ENCODE data around the gene ZDHHC14. TPM values are rescaled to one million over a fixed set of nuclear protein-coding genes. Genes with fewer than 3 reads are reported as not detected.

Gene ZDHHC14
- total RNA-seq, 6 experiments from 2014 or later = 5.2 to 6.7 (median 6.0) TPM

GRCh38 chr6:157505912-157506491, 125.0 kb downstream of the ZDHHC14 start:
- Mint-ChIP-seq H3K4me3 (no peak overlapping the region), H3K36me3 (ENCODE audit: low read depth) (peaks cover 31% of the 10 kb centered on the region), H3K27ac (no peak overlapping the region), H3K27me3 (ENCODE audit: insufficient read depth) (peaks cover 2% of the 10 kb centered on the region; the same call in 1 of the 2 replicates), H3K9me3 (peaks cover 20% of the 10 kb centered on the region), H3K4me1 (ENCODE audit: low read depth) (no peaks in the 10 kb centered on the region)
- no peak for DNase-seq
- no peak for TF ChIP-seq CTCF (IDR thresholded peaks at IDR 0.05)

- Mint-ChIP-seq H3K9me3 (peaks cover 16% of the 10 kb centered on the region), H3K36me3 (ENCODE audit: low read depth) (peaks cover 23% of the 10 kb centered on the region), H3K4me3 (no peak overlapping the region), H3K4me1 (ENCODE audit: low read depth) (peaks cover 12% of the 10 kb centered on the region), H3K27me3 (ENCODE audit: insufficient read depth) (peaks cover 2% of the 10 kb centered on the region; the same call in 1 of the 2 replicates), H3K27ac (no peak overlapping the region)
- TF ChIP-seq CTCF (IDR thresholded peaks at IDR 0.05) = no peak
- DNase-seq = no peak
These were observed 129.6 kb downstream of the ZDHHC14 start for GRCh38 chr6:157510323-157511188.

GRCh38 chr6:157511682-157512381, 130.8 kb downstream of the ZDHHC14 start:
- H3K36me3 Mint-ChIP-seq (ENCODE audit: low read depth) = peaks cover 16% of the 10 kb centered on the region; the same call in 1 of the 2 replicates
- H3K4me1 Mint-ChIP-seq (ENCODE audit: low read depth) = peaks cover 16% of the 10 kb centered on the region
- DNase-seq = no peak
- 0 out of 2 replicates have a peak, but pooled peaks cover 4% of the 10 kb centered on the region for H3K9me3 Mint-ChIP-seq
- H3K4me3 Mint-ChIP-seq = no peak overlapping the region
- H3K27me3 Mint-ChIP-seq (ENCODE audit: insufficient read depth) = peaks cover 2% of the 10 kb centered on the region; the same call in 1 of the 2 replicates
- no peak for TF ChIP-seq CTCF (IDR thresholded peaks at IDR 0.05)
- H3K27ac Mint-ChIP-seq = no peak overlapping the region

- 0 out of 2 replicates have a peak, but pooled peaks cover 4% of the 10 kb centered on the region for H3K9me3 Mint-ChIP-seq
- H3K27ac Mint-ChIP-seq = no peak overlapping the region
- H3K4me3 Mint-ChIP-seq = no peak overlapping the region
- TF ChIP-seq CTCF (IDR thresholded peaks at IDR 0.05) = no peak
- H3K4me1 Mint-ChIP-seq (ENCODE audit: low read depth) = peaks cover 16% of the 10 kb centered on the region
- H3K36me3 Mint-ChIP-seq (ENCODE audit: low read depth) = peaks cover 13% of the 10 kb centered on the region; the same call in 1 of the 2 replicates
- peaks cover 2% of the 10 kb centered on the region; the same call in 1 of the 2 replicates for H3K27me3 Mint-ChIP-seq (ENCODE audit: insufficient read depth)
- DNase-seq = no peak
These were observed 131.3 kb downstream of the ZDHHC14 start for GRCh38 chr6:157512382-157512682.

- H3K36me3 Mint-ChIP-seq (ENCODE audit: low read depth) = peaks cover 9% of the 10 kb centered on the region; the same call in 1 of the 2 replicates
- no peak for TF ChIP-seq CTCF (IDR thresholded peaks at IDR 0.05)
- DNase-seq = no peak
These were observed 132.1 kb downstream of the ZDHHC14 start for GRCh38 chr6:157513004-157513603.

More at GRCh38 chr6:157513004-157513603, 132.1 kb downstream of the ZDHHC14 start:
- Mint-ChIP-seq H3K4me3 (no peak overlapping the region), H3K27ac (no peak overlapping the region), H3K27me3 (ENCODE audit: insufficient read depth) (peaks cover 2% of the 10 kb centered on the region; the same call in 1 of the 2 replicates), H3K9me3 (no peaks in the 10 kb centered on the region), H3K4me1 (ENCODE audit: low read depth) (peaks cover 16% of the 10 kb centered on the region)

Data from HFFc6 (cell line).